ENCODE measurements around the gene ATP9A.
"Not testable (repeated sequence)": the region's sequence is repeated elsewhere in the genome, so short reads cannot be mapped to it uniquely, and the experiment has no call there.

ATP9A gene

DNA sequence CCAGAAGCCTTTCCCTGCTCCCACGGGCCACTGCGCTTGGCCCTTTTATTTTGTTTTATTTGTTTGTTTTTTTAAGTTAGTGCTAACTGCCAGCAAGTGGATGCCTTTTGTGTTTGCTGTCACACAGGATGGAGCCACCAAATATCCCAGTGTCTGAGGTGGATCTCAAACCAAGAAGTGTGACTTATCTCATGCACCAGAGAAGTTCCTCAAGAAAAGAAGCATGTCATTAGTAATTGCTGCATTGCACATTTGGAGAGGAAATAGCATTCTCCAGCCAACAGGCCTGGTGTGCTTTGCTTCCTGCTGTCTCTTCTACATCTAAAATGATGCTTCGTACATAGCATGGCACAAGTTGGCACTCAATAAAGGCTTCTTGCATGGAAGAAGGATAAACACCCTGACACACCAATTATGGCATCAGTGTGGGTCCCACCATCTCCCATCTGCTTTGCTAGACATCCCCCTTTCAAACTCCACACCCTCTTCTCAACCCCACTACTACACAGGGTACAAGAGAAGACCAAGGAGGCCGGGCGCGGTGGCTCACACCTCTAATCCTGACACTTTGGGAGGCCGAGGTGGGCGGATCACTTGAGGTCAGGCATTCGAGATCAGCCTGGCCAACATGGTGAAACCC, 1.9 kb upstream of the ATP9A start:
- H3K4me2 ChIP-seq (ENCODE audit: low read length), result no peak overlapping the region
- TF ChIP-seq, protein P1, sequence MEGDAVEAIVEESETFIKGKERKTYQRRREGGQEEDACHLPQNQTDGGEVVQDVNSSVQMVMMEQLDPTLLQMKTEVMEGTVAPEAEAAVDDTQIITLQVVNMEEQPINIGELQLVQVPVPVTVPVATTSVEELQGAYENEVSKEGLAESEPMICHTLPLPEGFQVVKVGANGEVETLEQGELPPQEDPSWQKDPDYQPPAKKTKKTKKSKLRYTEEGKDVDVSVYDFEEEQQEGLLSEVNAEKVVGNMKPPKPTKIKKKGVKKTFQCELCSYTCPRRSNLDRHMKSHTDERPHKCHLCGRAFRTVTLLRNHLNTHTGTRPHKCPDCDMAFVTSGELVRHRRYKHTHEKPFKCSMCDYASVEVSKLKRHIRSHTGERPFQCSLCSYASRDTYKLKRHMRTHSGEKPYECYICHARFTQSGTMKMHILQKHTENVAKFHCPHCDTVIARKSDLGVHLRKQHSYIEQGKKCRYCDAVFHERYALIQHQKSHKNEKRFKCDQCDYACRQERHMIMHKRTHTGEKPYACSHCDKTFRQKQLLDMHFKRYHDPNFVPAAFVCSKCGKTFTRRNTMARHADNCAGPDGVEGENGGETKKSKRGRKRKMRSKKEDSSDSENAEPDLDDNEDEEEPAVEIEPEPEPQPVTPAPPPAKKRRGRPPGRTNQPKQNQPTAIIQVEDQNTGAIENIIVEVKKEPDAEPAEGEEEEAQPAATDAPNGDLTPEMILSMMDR (IDR thresholded peaks at IDR 0.05), result no peak

DNA sequence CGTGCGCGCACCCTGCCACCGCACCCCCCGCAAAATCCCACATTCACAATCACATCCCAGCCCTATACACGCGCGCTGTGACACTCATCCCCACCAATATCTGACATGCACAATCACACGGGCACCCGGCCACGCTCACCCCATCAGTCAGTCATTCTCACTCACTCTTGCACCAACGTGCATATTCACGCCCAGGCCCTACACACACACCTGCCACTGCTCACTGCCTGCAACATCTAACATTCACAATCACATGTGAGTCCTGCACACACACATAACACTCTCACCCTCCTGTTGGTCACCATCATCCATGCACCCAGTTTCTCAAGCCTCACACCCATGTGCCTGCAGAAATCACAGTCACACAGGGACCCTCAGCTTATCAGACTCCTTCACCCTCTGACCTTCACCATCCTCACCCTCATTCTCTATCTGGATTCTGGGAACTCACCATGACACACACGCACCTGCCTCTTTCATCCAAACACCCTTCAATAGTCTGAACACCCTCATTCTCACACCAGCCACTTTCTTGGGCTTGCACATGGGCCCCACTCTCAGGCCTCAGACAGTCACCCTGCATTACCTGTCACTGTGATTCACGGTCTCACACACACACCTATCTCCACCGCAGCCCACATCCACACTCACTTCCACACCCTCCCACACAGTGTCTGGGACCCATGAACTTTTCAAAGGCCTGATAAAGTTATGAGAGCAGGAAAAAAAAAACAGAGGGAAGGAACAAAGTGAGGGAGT, 748 bp upstream of the ATP9A start:
- no peak overlapping the region for H3K4me3 ChIP-seq (ENCODE audit: low read depth, low read length)
- TF ChIP-seq, protein P1 (IDR thresholded peaks at IDR 0.05), result no peak
- H3K27ac ChIP-seq, result peak overlapping the region; percentile 9
- H2AFZ ChIP-seq, result peak overlapping the region; percentile 70
- H3K27me3 ChIP-seq (ENCODE audit: control insufficient read depth, insufficient read depth, low read length), result no peaks in the 10 kb centered on the region
- no peaks in the 10 kb centered on the region for H3K4me1 ChIP-seq
- H3K4me2 ChIP-seq (ENCODE audit: low read length), result peak overlapping the region; percentile 49
- H3K36me3 ChIP-seq (ENCODE audit: control insufficient read depth, insufficient read depth, low read length), result no peaks in the 10 kb centered on the region
- no peaks in the 10 kb centered on the region for H3K79me2 ChIP-seq
- no peaks in the 10 kb centered on the region for H3K9me3 ChIP-seq (ENCODE audit: control insufficient read depth, low read length)
- no peak overlapping the region for H3K9ac ChIP-seq

More for the DNA sequence above, 1.9 kb upstream of the ATP9A start:
- Histone ChIP-seq H3K27me3 (ENCODE audit: control insufficient read depth, insufficient read depth, low read length) (no peaks in the 10 kb centered on the region), H3K79me2 (no peaks in the 10 kb centered on the region), H3K4me3 (ENCODE audit: low read depth, low read length) (no peak overlapping the region), H3K27ac (no peak overlapping the region), H3K4me1 (no peaks in the 10 kb centered on the region), H3K9ac (no peak overlapping the region), H3K36me3 (ENCODE audit: control insufficient read depth, insufficient read depth, low read length) (no peaks in the 10 kb centered on the region), H2AFZ (no peak overlapping the region), H3K9me3 (ENCODE audit: control insufficient read depth, low read length) (no peaks in the 10 kb centered on the region)

DNA sequence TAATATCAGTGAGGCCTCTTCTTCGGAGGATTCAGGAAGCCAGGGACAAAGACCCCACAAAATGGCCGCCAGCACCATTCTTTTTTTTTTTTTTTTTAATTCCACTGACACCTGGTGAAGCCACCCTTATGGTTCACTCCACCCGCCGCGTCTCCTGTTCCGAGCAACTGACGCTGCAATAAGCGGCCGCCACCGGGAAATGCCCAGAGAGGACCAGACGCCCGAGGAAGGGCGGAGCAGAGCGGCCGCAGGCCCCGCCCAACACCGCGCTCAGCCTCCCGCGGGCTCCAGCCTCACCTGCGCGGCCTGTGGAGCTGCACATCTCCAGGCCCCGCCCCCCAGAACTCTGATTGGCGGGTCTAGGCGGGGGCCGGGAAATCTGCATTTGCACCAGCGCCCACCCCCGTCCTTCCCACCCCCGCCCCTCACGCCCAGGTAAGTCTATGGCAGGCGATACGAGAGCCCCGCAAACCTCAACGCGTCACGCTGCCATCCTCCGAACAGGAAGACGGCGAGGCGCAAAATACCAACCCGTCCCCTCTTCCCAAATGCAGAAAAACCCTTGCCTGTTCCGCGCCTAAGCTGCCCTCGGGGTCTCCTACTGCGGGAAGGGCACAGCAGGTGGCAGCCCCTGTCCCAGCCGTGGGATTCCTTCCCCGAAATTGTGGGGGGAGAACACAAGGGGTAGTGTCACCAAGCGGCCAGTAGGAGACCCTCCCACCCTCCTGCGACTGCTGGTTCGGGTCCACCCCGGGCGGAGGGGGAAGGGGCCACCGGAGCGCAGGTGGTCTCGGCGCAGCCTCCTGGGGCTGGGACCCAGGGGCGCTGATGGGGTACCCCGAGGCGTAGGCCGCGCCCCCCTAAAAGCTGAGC, 960 bp downstream of the ATP9A start:
- TF ChIP-seq, protein P1 (IDR thresholded peaks at IDR 0.05), result peak; percentile 22
- peak overlapping the region; percentile 79 for H3K4me3 ChIP-seq (ENCODE audit: low read depth, low read length)
- peaks cover 2% of the 10 kb centered on the region for H3K79me2 ChIP-seq
- H3K36me3 ChIP-seq (ENCODE audit: control insufficient read depth, insufficient read depth, low read length), result no peaks in the 10 kb centered on the region
- peak overlapping the region; percentile 73 for H3K27ac ChIP-seq
- H2AFZ ChIP-seq, result peak overlapping the region; percentile 86
- peak overlapping the region; percentile 68 for H3K9ac ChIP-seq
- peak overlapping the region; percentile 90 for H3K4me2 ChIP-seq (ENCODE audit: low read length)
- no peaks in the 10 kb centered on the region for H3K9me3 ChIP-seq (ENCODE audit: control insufficient read depth, low read length)
- no peaks in the 10 kb centered on the region for H3K4me1 ChIP-seq
- no peaks in the 10 kb centered on the region for H3K27me3 ChIP-seq (ENCODE audit: control insufficient read depth, insufficient read depth, low read length)

DNA sequence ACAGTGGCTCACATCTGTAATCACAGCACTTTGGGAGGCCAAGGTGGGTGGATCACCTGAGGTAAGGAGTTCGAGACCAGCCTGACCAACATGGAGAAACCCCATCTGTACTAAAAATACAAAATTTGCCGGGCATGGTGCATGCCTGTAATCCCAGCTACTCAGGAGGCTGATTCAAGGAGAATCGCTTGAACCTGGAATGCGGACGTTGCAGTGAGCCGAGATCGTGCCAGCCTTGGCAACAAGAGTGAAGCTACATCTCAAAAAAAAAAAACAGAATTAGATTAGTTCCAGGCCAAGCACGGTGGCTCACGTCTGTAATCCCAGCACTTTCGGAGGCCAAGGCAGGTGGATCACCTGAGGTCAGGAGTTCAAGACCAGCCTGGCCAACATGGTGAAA, 2.8 kb downstream of the ATP9A start:
- not testable (repeated sequence) for H3K9ac ChIP-seq; H3K27ac ChIP-seq; H3K4me1 ChIP-seq; H2AFZ ChIP-seq; H3K79me2 ChIP-seq; H3K9me3 ChIP-seq (ENCODE audit: control insufficient read depth, low read length); H3K4me3 ChIP-seq (ENCODE audit: low read depth, low read length); H3K4me2 ChIP-seq (ENCODE audit: low read length); H3K36me3 ChIP-seq (ENCODE audit: control insufficient read depth, insufficient read depth, low read length); H3K27me3 ChIP-seq (ENCODE audit: control insufficient read depth, insufficient read depth, low read length)

Measured in parathyroid adenoma (tissue), 2 donors.